ENCODE measurements around the gene CCDC81. TPM values are rescaled to one million over a fixed set of nuclear protein-coding genes. Genes with fewer than 3 reads are reported as not detected.

Gene CCDC81
- total RNA-seq, 1 donor: 26.8 TPM

DNA sequence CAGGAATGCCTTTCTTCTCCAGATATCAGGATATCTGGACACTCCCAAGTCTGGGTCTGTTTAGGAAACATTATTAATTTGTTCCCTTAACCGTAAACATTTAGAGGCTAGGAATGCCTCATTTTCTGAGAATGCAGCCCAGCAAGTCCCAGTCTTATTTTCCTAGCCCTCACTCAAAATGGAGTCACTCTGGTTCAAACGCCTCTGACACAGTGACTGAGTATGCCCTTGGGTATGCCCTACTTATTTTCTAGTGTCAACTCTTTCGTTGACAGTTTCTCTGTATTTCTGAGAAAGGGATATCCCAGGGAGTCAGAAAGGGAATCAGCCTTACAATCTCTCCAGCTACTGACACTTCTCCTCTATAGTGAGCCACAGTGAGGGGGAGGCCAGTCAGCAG, 16.0 kb upstream of the CCDC81 start:
- DNase-seq (ENCODE audit: low read depth): no peak
- TF ChIP-seq, protein P1, sequence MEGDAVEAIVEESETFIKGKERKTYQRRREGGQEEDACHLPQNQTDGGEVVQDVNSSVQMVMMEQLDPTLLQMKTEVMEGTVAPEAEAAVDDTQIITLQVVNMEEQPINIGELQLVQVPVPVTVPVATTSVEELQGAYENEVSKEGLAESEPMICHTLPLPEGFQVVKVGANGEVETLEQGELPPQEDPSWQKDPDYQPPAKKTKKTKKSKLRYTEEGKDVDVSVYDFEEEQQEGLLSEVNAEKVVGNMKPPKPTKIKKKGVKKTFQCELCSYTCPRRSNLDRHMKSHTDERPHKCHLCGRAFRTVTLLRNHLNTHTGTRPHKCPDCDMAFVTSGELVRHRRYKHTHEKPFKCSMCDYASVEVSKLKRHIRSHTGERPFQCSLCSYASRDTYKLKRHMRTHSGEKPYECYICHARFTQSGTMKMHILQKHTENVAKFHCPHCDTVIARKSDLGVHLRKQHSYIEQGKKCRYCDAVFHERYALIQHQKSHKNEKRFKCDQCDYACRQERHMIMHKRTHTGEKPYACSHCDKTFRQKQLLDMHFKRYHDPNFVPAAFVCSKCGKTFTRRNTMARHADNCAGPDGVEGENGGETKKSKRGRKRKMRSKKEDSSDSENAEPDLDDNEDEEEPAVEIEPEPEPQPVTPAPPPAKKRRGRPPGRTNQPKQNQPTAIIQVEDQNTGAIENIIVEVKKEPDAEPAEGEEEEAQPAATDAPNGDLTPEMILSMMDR (IDR thresholded peaks at IDR 0.05; ENCODE audit: insufficient read depth, low read depth, low read length): no peak
- no peak overlapping the region for H3K4me3 ChIP-seq (ENCODE audit: low read depth, low read length)

DNA sequence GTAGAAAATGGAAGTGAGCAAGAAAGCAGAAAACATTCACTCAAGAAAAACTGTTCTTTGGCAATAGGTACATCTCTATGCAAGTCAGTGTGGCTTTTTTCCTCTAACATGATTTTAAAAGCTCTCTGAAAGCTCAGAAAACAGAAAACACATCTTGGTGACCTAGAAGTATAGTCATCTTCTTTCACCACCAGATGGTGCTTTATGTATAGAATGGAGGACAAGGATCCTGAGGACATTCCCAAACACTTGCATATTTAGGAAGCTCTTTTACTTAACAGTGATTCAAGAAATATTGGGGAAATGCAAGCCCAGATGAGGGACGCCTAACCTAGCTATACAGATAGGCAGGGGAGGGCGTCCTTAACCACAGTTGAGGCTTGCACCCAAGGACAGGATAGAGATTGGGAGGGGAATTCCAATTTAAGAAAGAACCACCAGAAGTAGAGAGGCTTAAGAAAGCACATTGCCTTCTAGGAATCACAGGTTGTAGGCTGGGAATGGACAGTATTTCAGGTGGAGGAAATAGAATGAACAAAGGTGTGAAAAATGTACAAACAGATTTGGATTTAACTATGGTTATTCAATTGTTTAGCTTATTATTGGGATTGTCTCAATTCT, 13.8 kb upstream of the CCDC81 start:
- TF ChIP-seq, protein P1 (IDR thresholded peaks at IDR 0.05; ENCODE audit: insufficient read depth, low read depth, low read length): peak; percentile 61
- DNase-seq (ENCODE audit: low read depth): peak; percentile 65
- no peak overlapping the region for H3K4me3 ChIP-seq (ENCODE audit: low read depth, low read length)

DNA sequence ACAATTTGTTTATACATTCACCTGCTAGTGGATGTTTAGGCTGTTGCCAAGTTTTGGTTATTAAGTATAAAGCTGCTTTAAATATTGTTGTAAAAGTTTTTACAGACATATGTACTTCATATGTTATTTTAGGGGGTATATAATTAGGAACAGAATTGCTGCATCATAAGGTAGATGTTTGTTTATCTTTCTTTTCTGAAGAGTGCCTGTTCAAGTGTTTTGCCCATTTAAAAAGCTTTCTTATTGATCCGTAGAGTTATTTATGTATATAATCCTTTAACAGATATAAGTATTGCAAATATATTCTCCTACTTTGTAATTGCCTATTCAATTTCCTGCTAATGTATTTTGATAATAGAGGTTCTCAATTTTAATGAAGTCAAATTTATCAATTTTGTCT, 11.3 kb upstream of the CCDC81 start:
- H3K4me3 ChIP-seq (ENCODE audit: low read depth, low read length): no peak overlapping the region
- DNase-seq (ENCODE audit: low read depth): no peak
- TF ChIP-seq, protein P1 (IDR thresholded peaks at IDR 0.05; ENCODE audit: insufficient read depth, low read depth, low read length): no peak

DNA sequence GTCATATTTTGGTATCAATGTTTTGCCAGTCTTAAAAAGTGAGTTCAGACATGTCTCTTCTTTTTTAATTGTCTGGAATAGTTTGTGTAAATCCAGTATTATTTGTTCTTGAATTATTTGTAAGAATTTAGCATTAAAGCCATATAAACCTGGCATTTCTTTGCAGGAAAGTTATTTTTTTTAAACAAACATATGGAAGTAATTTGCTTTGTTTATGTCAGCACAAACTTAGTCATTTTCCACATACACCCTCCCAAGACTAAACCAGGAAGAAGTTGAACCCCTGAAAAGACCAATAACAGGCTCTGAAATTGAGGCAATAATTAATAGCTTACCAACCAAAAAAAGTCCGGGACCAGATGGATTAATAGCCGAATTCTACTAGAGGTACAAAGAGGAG, 9.1 kb upstream of the CCDC81 start:
- DNase-seq (ENCODE audit: low read depth): peak; percentile 46
- TF ChIP-seq, protein P1 (IDR thresholded peaks at IDR 0.05; ENCODE audit: insufficient read depth, low read depth, low read length): no peak
- H3K4me3 ChIP-seq (ENCODE audit: low read depth, low read length): no peak overlapping the region

DNA sequence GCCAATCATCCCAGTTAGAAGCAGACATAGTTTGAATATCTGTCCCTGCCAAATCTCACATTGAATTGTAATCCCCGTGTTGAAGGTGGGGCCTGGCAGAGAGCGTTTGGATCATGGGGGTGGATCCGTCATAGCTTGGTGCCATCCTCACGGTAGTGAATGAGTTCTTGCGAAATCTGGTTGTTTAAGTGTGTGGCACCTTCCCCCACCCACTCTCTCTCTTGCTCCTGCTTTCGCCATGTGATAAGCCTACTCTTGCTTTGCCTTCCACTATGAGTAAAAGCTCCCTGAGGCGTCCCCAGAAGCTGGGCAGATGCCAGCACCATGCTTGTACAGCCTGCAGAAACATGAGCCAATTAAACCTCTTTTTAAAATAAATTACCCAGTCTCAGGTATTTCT, 5.0 kb upstream of the CCDC81 start:
- TF ChIP-seq, protein P1 (IDR thresholded peaks at IDR 0.05; ENCODE audit: insufficient read depth, low read depth, low read length): no peak
- H3K4me3 ChIP-seq (ENCODE audit: low read depth, low read length): no peak overlapping the region
- DNase-seq (ENCODE audit: low read depth): no peak

DNA sequence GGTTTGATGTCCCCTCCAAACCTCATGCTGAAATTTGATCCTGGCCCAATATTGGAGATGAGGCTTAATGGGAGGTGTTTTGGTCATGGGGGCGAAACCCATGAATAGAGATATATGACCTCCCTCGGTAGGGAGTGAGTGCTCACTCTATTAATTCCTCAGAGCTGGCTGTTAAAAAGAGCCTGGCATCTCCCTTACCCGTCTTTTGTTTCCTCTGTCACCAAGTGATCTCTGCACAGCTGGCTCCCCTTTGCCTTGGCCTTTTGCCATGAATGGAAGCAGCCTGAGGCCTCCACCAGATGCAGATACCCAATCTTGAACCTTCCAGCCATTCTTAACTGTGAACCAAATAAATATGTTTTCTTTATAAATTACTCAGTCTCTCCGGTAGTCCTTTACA, 4.5 kb upstream of the CCDC81 start:
- no peak overlapping the region for H3K4me3 ChIP-seq (ENCODE audit: low read depth, low read length)
- no peak for DNase-seq (ENCODE audit: low read depth)
- TF ChIP-seq, protein P1 (IDR thresholded peaks at IDR 0.05; ENCODE audit: insufficient read depth, low read depth, low read length): no peak

All from fibroblast of villous mesenchyme (primary cell).